ENCODE results near the gene SNTA1. TPM values are rescaled to one million over a fixed set of nuclear protein-coding genes. Genes with fewer than 3 reads are reported as not detected.

The SNTA1 gene
- total and polyA plus RNA-seq, 2 experiments from 2014 or later = 3.8 to 9.3 TPM

GRCh38 chr20:33460711-33461110 is 17.1 kb upstream of the SNTA1 start:
- H3K36me3 ChIP-seq (ENCODE audit: insufficient read depth) = no peaks in the 10 kb centered on the region

DNA sequence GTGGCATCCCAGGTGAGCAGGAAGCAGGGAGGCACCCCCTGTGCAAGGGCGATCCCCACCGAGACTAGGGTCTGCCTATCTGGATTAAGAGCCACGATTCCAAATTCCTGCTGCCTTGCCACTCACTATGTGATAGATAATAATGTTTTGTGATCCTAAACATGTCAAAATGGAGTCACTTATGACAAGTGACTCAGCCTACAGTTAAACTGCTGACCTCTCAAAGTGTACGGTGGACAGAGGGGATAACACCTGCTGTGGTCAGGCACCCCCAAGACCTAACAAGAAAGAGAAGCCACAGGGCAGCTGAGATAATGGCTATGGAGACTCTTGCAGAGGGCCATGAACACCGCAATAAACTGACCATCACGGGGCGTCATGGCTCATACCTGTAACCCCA is 16.0 kb upstream of the SNTA1 start:
- no peak overlapping the region for H3K27ac ChIP-seq (ENCODE audit: low read depth)
- TF ChIP-seq ZNF462 (CRISPR knock-in tag; IDR thresholded peaks at IDR 0.05) = no peak
- no peaks in the 10 kb centered on the region for H3K79me2 ChIP-seq (replicated peaks; ENCODE audit: insufficient read depth)
- H3K4me1 ChIP-seq (ENCODE audit: insufficient read depth) = no peaks in the 10 kb centered on the region
- no peak for ATAC-seq
- Mint-ChIP-seq H3K4me3 (no peak overlapping the region), H3K27ac (no peak overlapping the region), H3K27me3 (ENCODE audit: insufficient read depth, low read depth, poor library complexity) (peaks cover 4% of the 10 kb centered on the region), H3K4me1 (no peaks in the 10 kb centered on the region), H3K9me3 (no peaks in the 10 kb centered on the region), H3K36me3 (ENCODE audit: low read depth) (no peaks in the 10 kb centered on the region)
- H3K4me2 ChIP-seq = no peak overlapping the region
- DNase-seq (ENCODE audit: low spot score) = no peak
- no peaks in the 10 kb centered on the region for H4K20me1 ChIP-seq (replicated peaks; ENCODE audit: insufficient read depth)
- H3K36me3 ChIP-seq (ENCODE audit: insufficient read depth) = no peaks in the 10 kb centered on the region
- no peak overlapping the region for H3K4me3 ChIP-seq
- H3K27me3 ChIP-seq (ENCODE audit: insufficient read depth) = no peaks in the 10 kb centered on the region
- H3F3A ChIP-seq (replicated peaks; ENCODE audit: low read depth) = no peaks in the 10 kb centered on the region
- no peaks in the 10 kb centered on the region for H3K9me2 ChIP-seq (ENCODE audit: insufficient read depth)
- no peak overlapping the region for H2AFZ ChIP-seq

More at GRCh38 chr20:33460711-33461110, 17.1 kb upstream of the SNTA1 start:
- Mint-ChIP-seq H3K36me3 (ENCODE audit: low read depth) (no peaks in the 10 kb centered on the region), H3K9me3 (no peaks in the 10 kb centered on the region), H3K27me3 (ENCODE audit: insufficient read depth, low read depth, poor library complexity) (peaks cover 4% of the 10 kb centered on the region), H3K4me1 (peaks cover 5% of the 10 kb centered on the region; the same call in 2 of the 3 replicates), H3K27ac (no peak overlapping the region), H3K4me3 (no peak overlapping the region)
- DNase-seq (ENCODE audit: low spot score) = no peak
- Histone ChIP-seq H3K79me2 (replicated peaks; ENCODE audit: insufficient read depth) (no peaks in the 10 kb centered on the region), H3F3A (replicated peaks; ENCODE audit: low read depth) (no peaks in the 10 kb centered on the region), H3K27me3 (ENCODE audit: insufficient read depth) (no peaks in the 10 kb centered on the region), H3K4me2 (no peak overlapping the region), H4K20me1 (replicated peaks; ENCODE audit: insufficient read depth) (no peaks in the 10 kb centered on the region), H3K27ac (ENCODE audit: low read depth) (no peak overlapping the region), H2AFZ (no peak overlapping the region), H3K9me2 (ENCODE audit: insufficient read depth) (no peaks in the 10 kb centered on the region), H3K4me1 (ENCODE audit: insufficient read depth) (no peaks in the 10 kb centered on the region), H3K4me3 (no peak overlapping the region)
- ATAC-seq = no peak
- TF ChIP-seq, protein P1, sequence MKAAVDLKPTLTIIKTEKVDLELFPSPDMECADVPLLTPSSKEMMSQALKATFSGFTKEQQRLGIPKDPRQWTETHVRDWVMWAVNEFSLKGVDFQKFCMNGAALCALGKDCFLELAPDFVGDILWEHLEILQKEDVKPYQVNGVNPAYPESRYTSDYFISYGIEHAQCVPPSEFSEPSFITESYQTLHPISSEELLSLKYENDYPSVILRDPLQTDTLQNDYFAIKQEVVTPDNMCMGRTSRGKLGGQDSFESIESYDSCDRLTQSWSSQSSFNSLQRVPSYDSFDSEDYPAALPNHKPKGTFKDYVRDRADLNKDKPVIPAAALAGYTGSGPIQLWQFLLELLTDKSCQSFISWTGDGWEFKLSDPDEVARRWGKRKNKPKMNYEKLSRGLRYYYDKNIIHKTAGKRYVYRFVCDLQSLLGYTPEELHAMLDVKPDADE (IDR thresholded peaks at IDR 0.05) = no peak
- no peak for TF ChIP-seq ZNF331 (CRISPR knock-in tag; IDR thresholded peaks at IDR 0.05; ENCODE audit: low read depth)

All from GM23338 (cell line).